IPS DF 6.9 (cell line): ENCODE measurements around the gene PFKFB4.

ENCODE experiments used
- DNase-seq: peaks from one replicate; pipeline ENCODE4 v3.0.0-alpha.2; 2013; ENCODE audit warnings: low read depth, low spot score
- H3K27ac ChIP-seq: one replicate; pipeline ENCODE4 v1.5.1; 2013; ENCODE audit warnings: low read length, control low read depth
- H3K27me3 ChIP-seq: 2 replicates; pipeline ENCODE4 v1.6.1; 2013; ENCODE audit warnings: mild to moderate bottlenecking, low read length; ENCODE audit not compliant: control insufficient read depth, insufficient read depth
- H3K36me3 ChIP-seq: 2 replicates; pipeline ENCODE4 v1.6.1; 2013; ENCODE audit warnings: low read length; ENCODE audit not compliant: control insufficient read depth, insufficient read depth
- H3K4me1 ChIP-seq: 2 replicates; pipeline ENCODE4 v1.6.1; 2013; ENCODE audit warnings: low read length; ENCODE audit not compliant: control insufficient read depth, insufficient read depth
- H3K4me3 ChIP-seq: 2 replicates; pipeline ENCODE4 v1.5.1; 2013; ENCODE audit warnings: mild to moderate bottlenecking, low read length
- H3K9me3 ChIP-seq: 2 replicates; pipeline ENCODE4 v1.6.1; 2013; ENCODE audit warnings: low read length, inconsistent platforms; ENCODE audit not compliant: control insufficient read depth, insufficient read depth
- WGBS: extraction: QIAGEN DNeasy Blood & Tissue Kit; methylation state at CpG from one replicate; pipeline ENCODE4 v1.1.7; 2013; ENCODE audit warnings: mixed read lengths, missing lambda C conversion rate; ENCODE audit not compliant: insufficient read length, insufficient coverage; 5-methylcytosine and 5-hydroxymethylcytosine counted together

PFKFB4 gene

GRCh38 chr3:48556796-48557626 is at the start of gene PFKFB4:
PFKFB4 (minus strand) TSS chr3:48556803; CDS start chr3:48556777, 26 bp downstream.
- Histone ChIP-seq H3K27ac (no peak within 1 kb of the TSS), H3K27me3 (no peaks in the 10 kb centered on the region), H3K36me3 (no peaks in the 10 kb centered on the region), H3K4me3 (peak within 1 kb of the TSS; percentile 80), H3K4me1 (peaks cover 8% of the 10 kb centered on the region), H3K9me3 (no peaks in the 10 kb centered on the region)
- peak; percentile 97 for DNase-seq
- WGBS, result no CpG with 5 or more reads among the region's 53 CpGs

- Histone ChIP-seq H3K4me1 (no peaks in the 10 kb centered on the region; the same call in 1 of the 2 replicates), H3K4me3 (no peak overlapping the region), H3K9me3 (no peaks in the 10 kb centered on the region), H3K36me3 (peaks cover 70% of the 10 kb centered on the region), H3K27ac (no peak overlapping the region), H3K27me3 (no peaks in the 10 kb centered on the region)
- no peak for DNase-seq
- WGBS, result no CpG with 5 or more reads among the region's 2 CpGs
Measured at GRCh38 chr3:48601622-48601994, 45.0 kb upstream of the PFKFB4 start.

GRCh38 chr3:48600711-48601621 is 44.4 kb upstream of the PFKFB4 start:
- Histone ChIP-seq H3K9me3 (no peaks in the 10 kb centered on the region), H3K36me3 (peaks cover 70% of the 10 kb centered on the region), H3K4me1 (peaks cover 2% of the 10 kb centered on the region), H3K27ac (no peak overlapping the region), H3K27me3 (no peaks in the 10 kb centered on the region), H3K4me3 (no peak overlapping the region)
- WGBS, result no CpG with 5 or more reads among the region's 19 CpGs
- no peak for DNase-seq

GRCh38 chr3:48599509-48600285 is 43.1 kb upstream of the PFKFB4 start:
- H3K36me3 ChIP-seq, result peaks cover 60% of the 10 kb centered on the region
- DNase-seq, result no peak
- H3K27ac ChIP-seq, result no peak overlapping the region
- no peaks in the 10 kb centered on the region for H3K9me3 ChIP-seq
- no peaks in the 10 kb centered on the region for H3K27me3 ChIP-seq
- no CpG with 5 or more reads among the region's 12 CpGs for WGBS
- H3K4me3 ChIP-seq, result no peak overlapping the region
- H3K4me1 ChIP-seq, result peaks cover 7% of the 10 kb centered on the region

- H3K4me1 ChIP-seq, result peaks cover 10% of the 10 kb centered on the region
- H3K27ac ChIP-seq, result no peak overlapping the region
- H3K36me3 ChIP-seq, result peaks cover 54% of the 10 kb centered on the region
- no peak for DNase-seq
- no CpG with 5 or more reads among the region's 11 CpGs for whole genome bisulfite sequencing
- no peaks in the 10 kb centered on the region for H3K27me3 ChIP-seq
- no peak overlapping the region for H3K4me3 ChIP-seq
- H3K9me3 ChIP-seq, result no peaks in the 10 kb centered on the region
Measured at GRCh38 chr3:48599077-48599501, 42.5 kb upstream of the PFKFB4 start.

- no peak for DNase-seq
- WGBS, result no CpG with 5 or more reads among the region's 5 CpGs
- peaks cover 48% of the 10 kb centered on the region for H3K36me3 ChIP-seq
Measured at GRCh38 chr3:48598323-48599076, 41.9 kb upstream of the PFKFB4 start.

GRCh38 chr3:48597408-48597800 is 40.8 kb upstream of the PFKFB4 start:
- H3K4me1 ChIP-seq, result peaks cover 10% of the 10 kb centered on the region
- no peak for DNase-seq
- no peak overlapping the region for H3K4me3 ChIP-seq
- peaks cover 37% of the 10 kb centered on the region for H3K36me3 ChIP-seq
- no CpG with 5 or more reads among the region's 6 CpGs for WGBS
- no peaks in the 10 kb centered on the region for H3K9me3 ChIP-seq
- H3K27ac ChIP-seq, result no peak overlapping the region
- no peaks in the 10 kb centered on the region for H3K27me3 ChIP-seq

More at GRCh38 chr3:48598323-48599076, 41.9 kb upstream of the PFKFB4 start:
- no peak overlapping the region for H3K27ac ChIP-seq
- no peaks in the 10 kb centered on the region for H3K9me3 ChIP-seq
- H3K4me1 ChIP-seq, result peaks cover 10% of the 10 kb centered on the region
- H3K27me3 ChIP-seq, result no peaks in the 10 kb centered on the region
- no peak overlapping the region for H3K4me3 ChIP-seq

GRCh38 chr3:48596676-48597407 is 40.2 kb upstream of the PFKFB4 start:
- H3K4me1 ChIP-seq, result peaks cover 10% of the 10 kb centered on the region
- no CpG with 5 or more reads among the region's 8 CpGs for WGBS
- DNase-seq, result no peak
- no peaks in the 10 kb centered on the region for H3K9me3 ChIP-seq
- no peak overlapping the region for H3K4me3 ChIP-seq
- H3K27me3 ChIP-seq, result no peaks in the 10 kb centered on the region
- no peak overlapping the region for H3K27ac ChIP-seq
- peaks cover 34% of the 10 kb centered on the region for H3K36me3 ChIP-seq

GRCh38 chr3:48596157-48596556 is 39.6 kb upstream of the PFKFB4 start:
- no peak for DNase-seq
- Histone ChIP-seq H3K4me1 (peaks cover 10% of the 10 kb centered on the region), H3K9me3 (no peaks in the 10 kb centered on the region), H3K27me3 (no peaks in the 10 kb centered on the region), H3K27ac (no peak overlapping the region), H3K36me3 (peaks cover 28% of the 10 kb centered on the region), H3K4me3 (no peak overlapping the region)
- WGBS, result no CpG with 5 or more reads among the region's 5 CpGs
